ENCODE measurements around the gene CEP250. TPM values are rescaled to one million over a fixed set of nuclear protein-coding genes. Genes with fewer than 3 reads are reported as not detected.

Gene CEP250
- total RNA-seq, 1 donor = 23.5 TPM

GRCh38 chr20:35487479-35487878 lies 32.1 kb downstream of the CEP250 start:
- Histone ChIP-seq H3K4me2 (ENCODE audit: insufficient read depth, low read length) (no peak overlapping the region), H4K20me1 (ENCODE audit: insufficient read depth, low read length) (no peaks in the 10 kb centered on the region), H3K4me3 (ENCODE audit: insufficient read depth, low read length) (no peak overlapping the region), H3K27ac (ENCODE audit: low read depth, low read length) (no peak overlapping the region), H3K79me2 (ENCODE audit: insufficient read depth, low read length) (no peaks in the 10 kb centered on the region), H3K36me3 (ENCODE audit: insufficient read depth, low read length) (peaks cover 49% of the 10 kb centered on the region), H2AFZ (ENCODE audit: low read length) (no peak overlapping the region), H3K4me1 (ENCODE audit: insufficient read depth, low read length) (no peaks in the 10 kb centered on the region), H3K9me3 (ENCODE audit: low read depth, low read length) (no peaks in the 10 kb centered on the region), H3K27me3 (ENCODE audit: insufficient read depth, low read length) (no peaks in the 10 kb centered on the region)
- no peak for DNase-seq (ENCODE audit: insufficient read length, low spot score, missing footprints)
- TF ChIP-seq CTCF (IDR thresholded peaks at IDR 0.05; ENCODE audit: extremely low read depth, low read depth, low read length) = no peak

- H3K36me3 ChIP-seq (ENCODE audit: insufficient read depth, low read length) = peaks cover 54% of the 10 kb centered on the region
- no peaks in the 10 kb centered on the region for H4K20me1 ChIP-seq (ENCODE audit: insufficient read depth, low read length)
- no peak overlapping the region for H3K4me2 ChIP-seq (ENCODE audit: insufficient read depth, low read length)
- H3K79me2 ChIP-seq (ENCODE audit: insufficient read depth, low read length) = no peaks in the 10 kb centered on the region
- no peak overlapping the region for H2AFZ ChIP-seq (ENCODE audit: low read length)
- no peaks in the 10 kb centered on the region for H3K9me3 ChIP-seq (ENCODE audit: low read depth, low read length)
- no peak for DNase-seq (ENCODE audit: insufficient read length, low spot score, missing footprints)
- H3K27ac ChIP-seq (ENCODE audit: low read depth, low read length) = no peak overlapping the region
- H3K4me3 ChIP-seq (ENCODE audit: insufficient read depth, low read length) = no peak overlapping the region
- H3K27me3 ChIP-seq (ENCODE audit: insufficient read depth, low read length) = no peaks in the 10 kb centered on the region
- no peaks in the 10 kb centered on the region for H3K4me1 ChIP-seq (ENCODE audit: insufficient read depth, low read length)
- TF ChIP-seq CTCF (IDR thresholded peaks at IDR 0.05; ENCODE audit: extremely low read depth, low read depth, low read length) = no peak
These were observed 34.3 kb downstream of the CEP250 start for GRCh38 chr20:35489717-35490116.

GRCh38 chr20:35490736-35491181 lies 35.4 kb downstream of the CEP250 start:
- Histone ChIP-seq H3K27me3 (ENCODE audit: insufficient read depth, low read length) (no peaks in the 10 kb centered on the region), H3K79me2 (ENCODE audit: insufficient read depth, low read length) (no peaks in the 10 kb centered on the region), H3K27ac (ENCODE audit: low read depth, low read length) (no peak overlapping the region), H3K4me3 (ENCODE audit: insufficient read depth, low read length) (no peak overlapping the region), H3K4me2 (ENCODE audit: insufficient read depth, low read length) (no peak overlapping the region), H3K36me3 (ENCODE audit: insufficient read depth, low read length) (peaks cover 63% of the 10 kb centered on the region), H3K9me3 (ENCODE audit: low read depth, low read length) (no peaks in the 10 kb centered on the region), H4K20me1 (ENCODE audit: insufficient read depth, low read length) (no peaks in the 10 kb centered on the region), H3K4me1 (ENCODE audit: insufficient read depth, low read length) (no peaks in the 10 kb centered on the region), H2AFZ (ENCODE audit: low read length) (no peak overlapping the region)
- no peak for DNase-seq (ENCODE audit: insufficient read length, low spot score, missing footprints)
- TF ChIP-seq CTCF (IDR thresholded peaks at IDR 0.05; ENCODE audit: extremely low read depth, low read depth, low read length) = no peak

- DNase-seq (ENCODE audit: insufficient read length, low spot score, missing footprints) = no peak
- TF ChIP-seq CTCF (IDR thresholded peaks at IDR 0.05; ENCODE audit: extremely low read depth, low read depth, low read length) = no peak
- Histone ChIP-seq H4K20me1 (ENCODE audit: insufficient read depth, low read length) (no peaks in the 10 kb centered on the region), H2AFZ (ENCODE audit: low read length) (no peak overlapping the region), H3K79me2 (ENCODE audit: insufficient read depth, low read length) (no peaks in the 10 kb centered on the region), H3K36me3 (ENCODE audit: insufficient read depth, low read length) (peaks cover 73% of the 10 kb centered on the region), H3K4me1 (ENCODE audit: insufficient read depth, low read length) (no peaks in the 10 kb centered on the region), H3K27me3 (ENCODE audit: insufficient read depth, low read length) (no peaks in the 10 kb centered on the region), H3K27ac (ENCODE audit: low read depth, low read length) (no peak overlapping the region), H3K4me2 (ENCODE audit: insufficient read depth, low read length) (no peak overlapping the region), H3K4me3 (ENCODE audit: insufficient read depth, low read length) (no peak overlapping the region), H3K9me3 (ENCODE audit: low read depth, low read length) (no peaks in the 10 kb centered on the region)
These were observed 36.4 kb downstream of the CEP250 start for GRCh38 chr20:35491823-35492222.
